ENCODE measurements around the gene SYNE2. TPM values are rescaled to one million over a fixed set of nuclear protein-coding genes. Genes with fewer than 3 reads are reported as not detected.

Gene SYNE2
- total RNA-seq, 1 donor from 2014 or later: 121 TPM

DNA sequence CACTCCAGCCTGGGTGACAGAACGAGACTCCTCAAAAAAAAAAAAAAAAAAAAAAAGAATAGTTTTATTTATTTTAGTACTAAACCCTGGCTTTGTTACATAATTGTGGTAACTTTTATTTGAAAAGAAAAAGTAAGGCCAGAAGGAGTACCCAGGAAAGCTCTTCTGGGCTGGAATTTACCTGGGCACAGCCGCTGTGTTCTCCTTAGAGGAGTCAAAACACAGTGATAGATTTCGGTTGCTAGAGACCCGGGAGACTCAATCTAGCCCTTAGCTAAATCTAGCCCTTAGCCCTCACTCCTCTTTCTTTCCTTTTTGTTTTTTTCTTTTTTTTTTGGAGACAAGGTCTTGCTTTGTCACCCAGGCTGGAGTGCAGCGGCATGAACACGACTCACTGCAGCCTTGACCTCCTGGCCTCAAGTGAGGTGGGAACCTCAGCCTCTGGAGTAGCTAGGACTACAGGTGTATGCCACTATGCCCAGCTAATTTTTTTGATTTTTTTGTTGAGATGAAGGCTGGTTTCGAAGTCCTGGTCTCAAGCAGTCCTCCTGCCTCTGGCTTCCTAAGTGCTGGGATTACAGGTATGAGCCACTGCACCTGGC, 49.7 kb downstream of the SYNE2 start:
- TF ChIP-seq, protein P1, sequence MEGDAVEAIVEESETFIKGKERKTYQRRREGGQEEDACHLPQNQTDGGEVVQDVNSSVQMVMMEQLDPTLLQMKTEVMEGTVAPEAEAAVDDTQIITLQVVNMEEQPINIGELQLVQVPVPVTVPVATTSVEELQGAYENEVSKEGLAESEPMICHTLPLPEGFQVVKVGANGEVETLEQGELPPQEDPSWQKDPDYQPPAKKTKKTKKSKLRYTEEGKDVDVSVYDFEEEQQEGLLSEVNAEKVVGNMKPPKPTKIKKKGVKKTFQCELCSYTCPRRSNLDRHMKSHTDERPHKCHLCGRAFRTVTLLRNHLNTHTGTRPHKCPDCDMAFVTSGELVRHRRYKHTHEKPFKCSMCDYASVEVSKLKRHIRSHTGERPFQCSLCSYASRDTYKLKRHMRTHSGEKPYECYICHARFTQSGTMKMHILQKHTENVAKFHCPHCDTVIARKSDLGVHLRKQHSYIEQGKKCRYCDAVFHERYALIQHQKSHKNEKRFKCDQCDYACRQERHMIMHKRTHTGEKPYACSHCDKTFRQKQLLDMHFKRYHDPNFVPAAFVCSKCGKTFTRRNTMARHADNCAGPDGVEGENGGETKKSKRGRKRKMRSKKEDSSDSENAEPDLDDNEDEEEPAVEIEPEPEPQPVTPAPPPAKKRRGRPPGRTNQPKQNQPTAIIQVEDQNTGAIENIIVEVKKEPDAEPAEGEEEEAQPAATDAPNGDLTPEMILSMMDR (IDR thresholded peaks at IDR 0.05): no peak
- Histone ChIP-seq H3K36me3 (no peaks in the 10 kb centered on the region), H3K9me3 (no peaks in the 10 kb centered on the region), H3K4me1 (peaks cover 16% of the 10 kb centered on the region), H3K27ac (peak overlapping the region; percentile 48), H3K27me3 (no peaks in the 10 kb centered on the region), H3K4me3 (no peak overlapping the region)
- no peak for DNase-seq
- peak; percentile 68 for ATAC-seq
- intact Hi-C loops (cut with DNase I): no loop called here

DNA sequence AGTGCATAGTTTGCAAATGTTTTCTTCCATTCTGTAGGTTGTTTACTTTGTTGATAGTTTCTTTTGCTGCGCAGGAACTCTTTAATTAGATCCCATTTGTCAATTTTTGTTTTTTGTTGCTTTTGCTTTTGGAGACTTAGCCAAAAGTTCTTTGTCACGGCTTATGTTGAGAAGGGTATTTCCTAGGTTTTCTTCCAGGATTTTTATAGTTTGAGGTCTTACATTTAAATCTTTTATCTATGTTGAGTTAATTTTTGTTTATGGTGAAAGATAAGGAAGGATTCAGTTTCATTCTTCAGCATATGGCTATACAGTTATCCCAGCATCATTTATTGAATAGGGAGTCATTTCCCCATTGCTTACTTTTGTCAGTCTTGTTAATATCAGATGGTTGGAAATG, 51.9 kb downstream of the SYNE2 start:
- ATAC-seq: no peak
- TF ChIP-seq, protein P1 (IDR thresholded peaks at IDR 0.05): no peak
- intact Hi-C loops (cut with DNase I): no loop called here
- Histone ChIP-seq H3K4me1 (peaks cover 28% of the 10 kb centered on the region), H3K36me3 (no peaks in the 10 kb centered on the region), H3K27ac (no peak overlapping the region), H3K4me3 (no peak overlapping the region), H3K27me3 (no peaks in the 10 kb centered on the region), H3K9me3 (no peaks in the 10 kb centered on the region)
- DNase-seq: no peak

DNA sequence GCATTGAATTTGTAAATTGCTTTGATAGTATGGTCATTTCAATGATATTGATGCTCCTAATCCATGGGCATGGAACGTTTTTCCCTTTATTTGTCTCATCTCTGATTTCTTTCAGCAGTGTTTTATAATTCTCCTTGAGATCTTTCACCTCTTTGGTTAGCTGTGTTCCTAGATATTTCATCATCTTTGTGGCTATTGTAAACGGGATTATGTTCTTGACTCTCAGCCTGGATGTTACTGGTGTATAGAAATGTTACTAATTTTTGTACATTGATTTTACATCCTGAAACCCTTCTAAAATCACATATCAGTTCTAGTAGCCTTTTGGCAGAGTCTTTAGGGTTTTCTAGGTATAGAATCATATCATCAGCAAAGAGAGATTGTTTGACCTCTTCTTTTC, 52.6 kb downstream of the SYNE2 start:
- Histone ChIP-seq H3K27me3 (no peaks in the 10 kb centered on the region), H3K9me3 (no peaks in the 10 kb centered on the region), H3K4me1 (peaks cover 23% of the 10 kb centered on the region), H3K36me3 (no peaks in the 10 kb centered on the region), H3K4me3 (no peak overlapping the region), H3K27ac (no peak overlapping the region)
- DNase-seq (no peak), ATAC-seq (no peak)
- TF ChIP-seq, protein P1 (IDR thresholded peaks at IDR 0.05): no peak
- intact Hi-C loops (cut with DNase I): no loop called here

DNA sequence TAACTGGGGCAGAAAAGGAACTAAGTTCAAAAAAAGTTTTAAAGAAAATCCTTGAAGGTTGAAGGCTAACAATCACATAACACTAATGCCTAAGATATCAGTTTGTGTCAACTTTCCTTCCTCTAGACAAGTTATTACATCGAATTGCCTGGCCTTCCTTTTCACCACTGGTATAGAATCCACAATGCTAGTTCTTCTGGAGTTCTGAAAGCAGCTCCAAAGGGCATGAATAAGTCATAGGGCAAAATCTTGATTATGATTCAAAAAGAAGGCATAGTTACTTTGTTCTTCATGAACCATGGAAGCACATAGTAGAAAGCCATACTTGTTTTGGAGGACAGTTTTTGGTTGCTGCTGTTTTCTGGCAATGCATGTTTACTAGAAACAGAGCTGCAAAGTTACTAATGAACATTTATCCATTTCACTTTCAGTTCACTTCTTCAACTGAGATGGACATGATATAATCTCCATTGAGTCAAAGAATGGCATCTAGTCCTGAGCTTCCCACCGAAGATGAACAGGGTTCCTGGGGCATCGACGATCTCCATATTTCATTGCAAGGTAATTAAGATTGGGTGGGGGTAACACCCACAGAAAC, 56.0 kb downstream of the SYNE2 start:
- Histone ChIP-seq H3K4me1 (peaks cover 12% of the 10 kb centered on the region), H3K27me3 (no peaks in the 10 kb centered on the region), H3K9me3 (no peaks in the 10 kb centered on the region), H3K27ac (peak overlapping the region; percentile 15), H3K36me3 (no peaks in the 10 kb centered on the region), H3K4me3 (peak overlapping the region; percentile 20)
- TF ChIP-seq, protein P1 (IDR thresholded peaks at IDR 0.05): no peak
- intact Hi-C loops (cut with DNase I): no loop called here
- no peak for ATAC-seq
- DNase-seq: no peak

DNA sequence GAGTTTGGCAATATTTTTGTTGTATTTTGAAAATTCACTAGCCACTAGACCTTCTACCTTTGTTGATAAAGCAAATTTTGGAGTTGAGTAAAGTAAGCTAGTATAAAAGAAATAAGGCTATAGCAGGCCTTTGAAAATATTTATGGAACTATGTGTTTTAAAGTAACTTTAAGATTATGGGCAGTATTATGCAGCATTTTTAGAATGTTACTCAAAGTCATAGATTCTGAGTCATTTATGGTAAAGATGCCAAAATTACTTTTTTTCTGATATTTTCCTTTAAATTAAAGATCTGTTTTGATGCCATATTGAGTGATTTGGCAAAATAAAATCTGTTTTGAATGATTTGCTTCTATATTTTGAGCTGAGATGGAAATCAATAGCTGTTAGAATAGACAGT, 57.2 kb downstream of the SYNE2 start:
- no peaks in the 10 kb centered on the region for H3K9me3 ChIP-seq
- intact Hi-C loops (cut with DNase I): no loop called here
- TF ChIP-seq, protein P1 (IDR thresholded peaks at IDR 0.05): no peak
- no peak overlapping the region for H3K27ac ChIP-seq
- peaks cover 12% of the 10 kb centered on the region for H3K4me1 ChIP-seq
- DNase-seq (no peak), ATAC-seq (no peak)
- no peaks in the 10 kb centered on the region for H3K36me3 ChIP-seq
- H3K4me3 ChIP-seq: no peak overlapping the region
- H3K27me3 ChIP-seq: no peaks in the 10 kb centered on the region

All from upper lobe of right lung (tissue), 1 donor.